Skin epidermis (tissue), 12 donors: ENCODE data around the gene C12orf76.
"Not testable (repeated sequence)": the region's sequence is repeated elsewhere in the genome, so short reads cannot be mapped to it uniquely, and the experiment has no call there.

Source experiments
- H3K27ac ChIP-seq, 21 experiments: fragments of 200-600 bp; sonication (generic) in 11 of 21; one replicate each; pipeline ENCODE4 v1.5.0; 2020; ENCODE audit warnings: mild to moderate bottlenecking in 3 of 21, inconsistent platforms in 2 of 21, moderate library complexity in 2 of 21
- H3K4me3 ChIP-seq, 7 experiments: fragments of 200-600 bp; sonication (generic) in 2 of 7; one replicate each; pipeline ENCODE4 v1.5.0; 2020; ENCODE audit warnings: inconsistent platforms in 2 of 7, mild to moderate bottlenecking in 2 of 7, moderate library complexity in 1 of 7

C12orf76 gene

GRCh38 chr12:110068115-110068514, 19.8 kb upstream of the C12orf76 start:
- not testable (repeated sequence) for H3K27ac ChIP-seq, H3K4me3 ChIP-seq

- no peak overlapping the region for H3K4me3 ChIP-seq
- H3K27ac ChIP-seq = no peak overlapping the region
Measured at GRCh38 chr12:110067531-110067930, 19.2 kb upstream of the C12orf76 start.

- Histone ChIP-seq H3K4me3 (no peak overlapping the region), H3K27ac (no peak overlapping the region)
Measured at GRCh38 chr12:110065540-110065939, 17.2 kb upstream of the C12orf76 start.

- H3K27ac ChIP-seq = no peak overlapping the region
- H3K4me3 ChIP-seq = no peak overlapping the region
Measured at GRCh38 chr12:110062241-110062640, 13.9 kb upstream of the C12orf76 start.

- Histone ChIP-seq H3K27ac (no peak overlapping the region), H3K4me3 (no peak overlapping the region)
Measured at GRCh38 chr12:110059651-110060000, 11.3 kb upstream of the C12orf76 start.

- no peak overlapping the region for H3K4me3 ChIP-seq
- no peak overlapping the region for H3K27ac ChIP-seq
Measured at GRCh38 chr12:110058875-110059615, 10.7 kb upstream of the C12orf76 start.

- H3K4me3 ChIP-seq = not testable (repeated sequence)
- peak overlapping the region in 1 of 21 experiments; percentile 5 for H3K27ac ChIP-seq
Measured at GRCh38 chr12:110056643-110057042, 8.3 kb upstream of the C12orf76 start.

- not testable (repeated sequence) for H3K4me3 ChIP-seq
- H3K27ac ChIP-seq = peak overlapping the region in 7 of 21 experiments; percentile 5 to 42 (median 28)
Measured at GRCh38 chr12:110055375-110056352, 7.3 kb upstream of the C12orf76 start.

GRCh38 chr12:110050927-110051326, 2.6 kb upstream of the C12orf76 start:
- Histone ChIP-seq H3K4me3 (no peak overlapping the region), H3K27ac (no peak overlapping the region)

GRCh38 chr12:110049666-110050065, 1.3 kb upstream of the C12orf76 start:
- H3K27ac ChIP-seq = peak overlapping the region in 3 of 21 experiments; percentile 80 to 86 (median 85)

GRCh38 chr12:110049034-110049433, 712 bp upstream of the C12orf76 start:
- Histone ChIP-seq H3K4me3 (peak overlapping the region; percentile 60 to 95 (median 77)), H3K27ac (peak overlapping the region in 19 of 21 experiments; percentile 11 to 91 (median 80))

More at GRCh38 chr12:110049666-110050065, 1.3 kb upstream of the C12orf76 start:
- H3K4me3 ChIP-seq = not testable (repeated sequence)

GRCh38 chr12:110047297-110047940, 903 bp downstream of the C12orf76 start:
- H3K27ac ChIP-seq = peak overlapping the region in 14 of 21 experiments; percentile 64 to 91 (median 84)

GRCh38 chr12:110046451-110047187, 1.7 kb downstream of the C12orf76 start:
- H3K27ac ChIP-seq = no peak overlapping the region
- no peak overlapping the region for H3K4me3 ChIP-seq

More at GRCh38 chr12:110047297-110047940, 903 bp downstream of the C12orf76 start:
- peak overlapping the region; percentile 60 to 95 (median 77) for H3K4me3 ChIP-seq

- peak overlapping the region in 1 of 21 experiments; percentile 41 for H3K27ac ChIP-seq
- H3K4me3 ChIP-seq = no peak overlapping the region
Measured at GRCh38 chr12:110042264-110042663, 6.1 kb downstream of the C12orf76 start.

- no peak overlapping the region for H3K4me3 ChIP-seq
Measured at GRCh38 chr12:110039085-110039807, 9.1 kb downstream of the C12orf76 start.

GRCh38 chr12:110038741-110039084, 9.6 kb downstream of the C12orf76 start:
- Histone ChIP-seq H3K4me3 (no peak overlapping the region), H3K27ac (peak overlapping the region in 9 of 21 experiments; percentile 2 to 73 (median 46))

More at GRCh38 chr12:110039085-110039807, 9.1 kb downstream of the C12orf76 start:
- H3K27ac ChIP-seq = peak overlapping the region in 13 of 21 experiments; percentile 2 to 73 (median 39)

GRCh38 chr12:110037315-110037714, 11.0 kb downstream of the C12orf76 start:
- Histone ChIP-seq H3K27ac (peak overlapping the region in 2 of 21 experiments; percentile 1 to 27), H3K4me3 (no peak overlapping the region)

- H3K27ac ChIP-seq = no peak overlapping the region
- H3K4me3 ChIP-seq = no peak overlapping the region
Measured at GRCh38 chr12:110035534-110036104, 12.7 kb downstream of the C12orf76 start.
